IMR-90 (cell line): ENCODE data around the gene TBC1D30. TPM values are rescaled to one million over a fixed set of nuclear protein-coding genes. Genes with fewer than 3 reads are reported as not detected.

ENCODE experiments used
- ATAC-seq: fragments of 200-7000 bp; cut with Tn5 transposase; 2 replicates; pipeline ENCODE4 v1.9.1; 2020; ENCODE audit warnings: low read depth, mild to moderate bottlenecking, moderate library complexity
- BruUV-seq: library from RNA; stranded (reverse); fragments of 400-500 nt; replicated peaks from 2 replicates; lab custom pipeline; 2021; lab: Mats Ljungman, UMichigan
- CTCF ChIA-PET: fragments of 300-600 bp; formaldehyde crosslinking; extraction: SDS; loops from one replicate; lab custom pipeline; 2021; ENCODE audit warnings: antibody characterized with exemption; lab: Yijun Ruan, JAX
- POLR2A ChIA-PET: fragments of 300-600 bp; sonication (Branson Sonifier 250); formaldehyde crosslinking; loops from one replicate; lab custom pipeline; 2022; ENCODE audit warnings: antibody characterized with exemption; ENCODE audit not compliant: unreplicated experiment; lab: Charles Lee
- DNase-seq: peaks from one replicate; pipeline ENCODE4 v3.0.0; 2013
- H2AFZ ChIP-seq: replicated peaks from 2 replicates; pipeline ENCODE3; 2013; ENCODE audit warnings: low read length, mild to moderate bottlenecking; ENCODE audit not compliant: poor library complexity
- H2AK5ac ChIP-seq: 2 replicates; pipeline ENCODE4 v1.6.1; 2013; ENCODE audit warnings: low read depth, low read length, inconsistent platforms
- H2AK9ac ChIP-seq: replicated peaks from 2 replicates; pipeline ENCODE3; 2013; ENCODE audit warnings: mild to moderate bottlenecking, low read depth, low read length, moderate library complexity; ENCODE audit not compliant: poor library complexity
- H2BK120ac ChIP-seq: 2 replicates; pipeline ENCODE4 v1.6.1; 2013; ENCODE audit warnings: low read depth, low read length, inconsistent platforms
- H2BK15ac ChIP-seq: 3 replicates; pipeline ENCODE4 v1.6.1; 2013; ENCODE audit warnings: low read depth, low read length, inconsistent platforms
- H2BK20ac ChIP-seq: 2 replicates; pipeline ENCODE4 v1.6.1; 2013; ENCODE audit warnings: low read depth, mild to moderate bottlenecking, inconsistent platforms, low read length, moderate library complexity
- H2BK5ac ChIP-seq: 2 replicates; pipeline ENCODE4 v1.6.1; 2013; ENCODE audit warnings: mild to moderate bottlenecking, low read depth, low read length, inconsistent platforms; ENCODE audit not compliant: poor library complexity, severe bottlenecking
- H3K14ac ChIP-seq: replicated peaks from 2 replicates; pipeline ENCODE4 v1.6.1; 2013; ENCODE audit warnings: low read depth, low read length, inconsistent platforms
- H3K18ac ChIP-seq: 2 replicates; pipeline ENCODE4 v1.6.1; 2013; ENCODE audit warnings: low read depth, low read length, control low read depth
- H3K23ac ChIP-seq: 2 replicates; pipeline ENCODE4 v1.6.1; 2013; ENCODE audit warnings: low read depth, low read length, inconsistent platforms
- H3K27ac ChIP-seq: 2 replicates; pipeline ENCODE4 v1.5.1; 2013; ENCODE audit warnings: mild to moderate bottlenecking, control low read depth, low read length; ENCODE audit not compliant: insufficient read depth
- H3K27me3 ChIP-seq: 2 replicates; pipeline ENCODE4 v1.6.1; 2013; ENCODE audit warnings: low read length; ENCODE audit not compliant: control insufficient read depth, insufficient read depth
- H3K36me3 ChIP-seq: 2 replicates; pipeline ENCODE4 v1.6.1; 2013; ENCODE audit warnings: low read length, mixed read lengths; ENCODE audit not compliant: control insufficient read depth, insufficient read depth
- H3K4ac ChIP-seq: 2 replicates; pipeline ENCODE4 v1.6.1; 2013; ENCODE audit warnings: low read depth, low read length, inconsistent platforms
- H3K4me1 ChIP-seq: 2 replicates; pipeline ENCODE4 v1.6.1; 2013; ENCODE audit warnings: low read length, mixed read lengths; ENCODE audit not compliant: control insufficient read depth, insufficient read depth
- H3K4me2 ChIP-seq: 2 replicates; pipeline ENCODE4 v1.6.1; 2013; ENCODE audit warnings: low read depth, mild to moderate bottlenecking, control low read depth, low read length, moderate library complexity
- H3K4me3 ChIP-seq: 2 replicates; pipeline ENCODE4 v1.5.1; 2013; ENCODE audit warnings: low read depth, mild to moderate bottlenecking, control low read depth, low read length, moderate library complexity; ENCODE audit not compliant: insufficient read depth
- H3K56ac ChIP-seq: 2 replicates; pipeline ENCODE4 v1.6.1; 2013; ENCODE audit warnings: low read length, inconsistent platforms; ENCODE audit not compliant: insufficient read depth; ENCODE audit errors: extremely low read depth
- H3K79me1 ChIP-seq, 2 experiments: 2 replicates each; pipeline ENCODE4 v1.6.1; 2013; ENCODE audit warnings: low read length in 2 of 2, inconsistent platforms in 1 of 2, low read depth in 1 of 2
- H3K9ac ChIP-seq: 2 replicates; pipeline ENCODE4 v1.6.1; 2013; ENCODE audit warnings: low read depth, low read length, control low read depth
- H3K9me1 ChIP-seq: 2 replicates; pipeline ENCODE4 v1.6.1; 2013; ENCODE audit warnings: low read length, inconsistent platforms; ENCODE audit not compliant: insufficient read depth
- H3K9me3 ChIP-seq: 2 replicates; pipeline ENCODE4 v1.6.1; 2013; ENCODE audit warnings: low read length; ENCODE audit not compliant: control insufficient read depth, insufficient read depth
- H4K20me1 ChIP-seq: 2 replicates; pipeline ENCODE4 v1.6.1; 2013; ENCODE audit warnings: low read length, inconsistent platforms; ENCODE audit not compliant: insufficient read depth
- H4K5ac ChIP-seq: 2 replicates; pipeline ENCODE4 v1.6.1; 2013; ENCODE audit warnings: mild to moderate bottlenecking, low read depth, low read length, control low read depth
- H4K8ac ChIP-seq, 2 experiments: 2 replicates each; pipeline ENCODE4 v1.6.1; 2013; ENCODE audit warnings: low read depth in 2 of 2, low read length in 2 of 2, control low read depth in 1 of 2, inconsistent platforms in 1 of 2
- H4K91ac ChIP-seq: 2 replicates; pipeline ENCODE4 v1.6.1; 2013; ENCODE audit warnings: low read depth, low read length, inconsistent platforms; ENCODE audit not compliant: insufficient read depth
- BHLHE40 ChIP-seq: fragments of 150-350 bp; IDR thresholded peaks from 2 replicates; pipeline ENCODE4 v1.6.1; 2016; ENCODE audit warnings: mild to moderate bottlenecking, low read depth, low read length
- CEBPB ChIP-seq: IDR thresholded peaks from 2 replicates; pipeline ENCODE4 v1.6.1; 2012; ENCODE audit warnings: low read depth, low read length, improper control_type of control experiment
- CHD1 ChIP-seq: IDR thresholded peaks from 2 replicates; pipeline ENCODE4 v1.6.1; 2012; ENCODE audit warnings: low read depth, low read length, improper control_type of control experiment
- ELK1 ChIP-seq: fragments of 150-350 bp; IDR thresholded peaks from 2 replicates; pipeline ENCODE4 v1.6.1; 2016; ENCODE audit warnings: low read depth, mild to moderate bottlenecking, low read length, moderate library complexity, borderline replicate concordance
- FOS ChIP-seq: fragments of 150-350 bp; IDR thresholded peaks from 2 replicates; pipeline ENCODE4 v1.6.1; 2016; ENCODE audit warnings: low read depth, low read length
- MAFK ChIP-seq: IDR thresholded peaks from 2 replicates; pipeline ENCODE4 v1.6.1; 2012; ENCODE audit warnings: low read depth, low read length, improper control_type of control experiment
- MAZ ChIP-seq: IDR thresholded peaks from 2 replicates; pipeline ENCODE4 v1.6.1; 2012; ENCODE audit warnings: low read depth, mild to moderate bottlenecking, low read length, improper control_type of control experiment, moderate library complexity, borderline replicate concordance
- MXI1 ChIP-seq: IDR thresholded peaks from 2 replicates; pipeline ENCODE4 v1.6.1; 2012; ENCODE audit warnings: low read depth, mild to moderate bottlenecking, low read length, moderate library complexity, borderline replicate concordance
- NFE2L2 ChIP-seq: fragments of 150-350 bp; IDR thresholded peaks from 2 replicates; pipeline ENCODE4 v1.6.1; 2016; ENCODE audit warnings: low read depth, mild to moderate bottlenecking, low read length
- POLR2A ChIP-seq: IDR thresholded peaks from 2 replicates; pipeline ENCODE4 v1.6.1; 2012; ENCODE audit warnings: mild to moderate bottlenecking, low read depth, low read length
- RAD21 ChIP-seq: IDR thresholded peaks from 2 replicates; pipeline ENCODE4 v1.6.1; 2012; ENCODE audit warnings: low read length, improper control_type of control experiment
- RCOR1 ChIP-seq: IDR thresholded peaks from 2 replicates; pipeline ENCODE4 v1.6.1; 2012; ENCODE audit warnings: mild to moderate bottlenecking, low read length, improper control_type of control experiment; ENCODE audit not compliant: insufficient replicate concordance
- RFX5 ChIP-seq: IDR thresholded peaks from 2 replicates; pipeline ENCODE4 v1.8.0; 2012; ENCODE audit warnings: low read depth, mild to moderate bottlenecking, low read length, moderate library complexity
- dilution Hi-C: fragments of 300-500 bp; cut with HindIII; formaldehyde crosslinking; loops from one replicate; pipeline ENCODE4 v1.14.3; 2018; ENCODE audit warnings: low sequenced_read_pairs; ENCODE audit not compliant: unreplicated experiment
- in situ Hi-C: fragments of 300-500 bp; cut with MboI; formaldehyde crosslinking; loops from 3 replicates; pipeline ENCODE4 v1.14.3; 2019; ENCODE audit warnings: low sequenced_read_pairs, inconsistent platforms, mixed read lengths
- intact Hi-C: fragments of 100-400 bp; cut with micrococcal nuclease; formaldehyde crosslinking; loops from 2 replicates; pipeline ENCODE4 v1.10.0; 2022
- polyA plus RNA-seq, 3 experiments: library from polyadenylated mRNA; depleted of rRNA; stranded (reverse); fragments of >200 nt; gene quantifications; 2 replicates each; pipeline ENCODE4 v1.2.3, GENCODE V29; 2012; ENCODE audit warnings: low replicate concordance in 1 of 3
- total RNA-seq: library from RNA; depleted of rRNA; stranded (reverse); fragments of >200 nt; gene quantifications from 2 replicates; pipeline ENCODE4 v1.2.3, GENCODE V29; 2012
- TF ChIP-seq, protein P1 (sequence below): fragments of 150-350 bp; IDR thresholded peaks from 2 replicates; pipeline ENCODE4 v1.6.1; 2017; ENCODE audit warnings: mild to moderate bottlenecking, antibody characterized with exemption, low read length, low read depth

The TBC1D30 gene
- total and polyA plus RNA-seq, 2 of the 4 experiments (the other 2 are of a cell fraction): 0.18 to 0.24 TPM

DNA sequence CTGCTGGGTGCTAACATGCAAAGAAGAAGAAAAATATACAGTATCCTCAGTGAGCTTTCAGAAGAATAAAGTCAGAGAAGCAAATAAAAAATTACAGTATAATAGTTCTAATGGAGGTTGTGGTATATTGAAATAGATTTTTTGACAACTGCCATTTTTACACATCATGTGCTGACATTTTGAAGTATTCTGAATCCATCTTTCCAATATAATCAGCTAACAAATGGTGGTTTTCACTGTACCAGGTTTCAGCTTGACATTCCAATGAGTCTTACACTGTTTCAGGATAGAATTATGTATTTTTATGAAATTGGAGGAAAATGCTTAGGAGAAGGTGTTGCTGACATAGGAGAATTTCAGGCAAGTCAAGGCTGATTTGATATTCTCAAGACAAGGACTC, 26.3 kb upstream of the TBC1D30 start:
- Histone ChIP-seq H3K4me1 (no peaks in the 10 kb centered on the region), H4K91ac (no peak overlapping the region), H2BK120ac (no peak overlapping the region), H2AK5ac (no peak overlapping the region), H2AK9ac (no peak overlapping the region), H3K79me1 (no peaks in the 10 kb centered on the region), H4K20me1 (no peaks in the 10 kb centered on the region), H3K27ac (no peak overlapping the region), H3K4me3 (no peak overlapping the region), H3K18ac (no peak overlapping the region), H3K9ac (no peak overlapping the region), H2BK15ac (no peak overlapping the region), H3K9me3 (no peaks in the 10 kb centered on the region), H3K23ac (no peak overlapping the region), H3K36me3 (no peaks in the 10 kb centered on the region), H3K4ac (no peak overlapping the region), H3K27me3 (peaks cover 32% of the 10 kb centered on the region), H3K56ac (no peak overlapping the region), H4K8ac (no peak overlapping the region), H2BK20ac (no peak overlapping the region), H2BK5ac (no peak overlapping the region), H3K9me1 (no peaks in the 10 kb centered on the region), H3K4me2 (no peak overlapping the region), H3K14ac (no peak overlapping the region), H4K5ac (no peak overlapping the region), H2AFZ (no peak overlapping the region)
- ATAC-seq (no peak), DNase-seq (no peak)
- TF ChIP-seq CHD1 (no peak), CEBPB (no peak), POLR2A (no peak), MAFK (no peak), FOS (no peak), RCOR1 (no peak), NFE2L2 (no peak), MXI1 (no peak), BHLHE40 (no peak), RAD21 (no peak), MAZ (no peak), RFX5 (no peak), ELK1 (no peak)
- TF ChIP-seq, protein P1, sequence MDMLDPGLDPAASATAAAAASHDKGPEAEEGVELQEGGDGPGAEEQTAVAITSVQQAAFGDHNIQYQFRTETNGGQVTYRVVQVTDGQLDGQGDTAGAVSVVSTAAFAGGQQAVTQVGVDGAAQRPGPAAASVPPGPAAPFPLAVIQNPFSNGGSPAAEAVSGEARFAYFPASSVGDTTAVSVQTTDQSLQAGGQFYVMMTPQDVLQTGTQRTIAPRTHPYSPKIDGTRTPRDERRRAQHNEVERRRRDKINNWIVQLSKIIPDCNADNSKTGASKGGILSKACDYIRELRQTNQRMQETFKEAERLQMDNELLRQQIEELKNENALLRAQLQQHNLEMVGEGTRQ: no peak
- in situ Hi-C loops: no loop called here
- ChIA-PET CTCF (interaction anchor here (0.5 to 0.9 kb wide), 3 partner anchors 12 to 148 kb away, joined by 3 to 4 read pairs (median 3); no protein-coding TSS in a partner anchor), POLR2A (no interaction called here)
- dilution Hi-C loops: no loop called here
- intact Hi-C loops: loop anchor here (5.0 kb wide), 1 partner anchor 251 kb away; no protein-coding TSS in a partner anchor
- BruUV-seq: no TSS peak
